HEK293T (cell line): ENCODE results near the gene MAGI2.
"Not testable (repeated sequence)": the region's sequence is repeated elsewhere in the genome, so short reads cannot be mapped to it uniquely, and the experiment has no call there.

Experiments used
- CTCF ChIA-PET: fragments of 350-600 bp; formaldehyde crosslinking; extraction: SDS; loops from one replicate; lab custom pipeline; 2021; ENCODE audit warnings: antibody characterized with exemption, inconsistent platforms; lab: Yijun Ruan, JAX
- POLR2A ChIA-PET: fragments of 350-600 bp; formaldehyde crosslinking; extraction: SDS; loops from one replicate; lab custom pipeline; 2020; ENCODE audit warnings: antibody characterized with exemption, inconsistent platforms; lab: Yijun Ruan, JAX
- DNase-seq: peaks from one replicate; pipeline ENCODE4 v3.0.0; 2012; ENCODE audit warnings: mixed read lengths; ENCODE audit errors: extremely low spot score
- ARNT ChIP-seq: fragments of 450-650 bp; IDR thresholded peaks from 2 replicates; pipeline ENCODE4 v1.6.1; 2017; ENCODE audit warnings: mild to moderate bottlenecking
- BHLHE40 ChIP-seq: fragments of 450-650 bp; IDR thresholded peaks from 2 replicates; pipeline ENCODE4 v1.6.1; 2016; ENCODE audit warnings: mild to moderate bottlenecking, moderate library complexity, borderline replicate concordance
- CTBP1 ChIP-seq: fragments of 450-650 bp; IDR thresholded peaks from 2 replicates; pipeline ENCODE4 v1.6.1; 2016; ENCODE audit warnings: borderline replicate concordance
- ELF4 ChIP-seq: fragments of 450-650 bp; IDR thresholded peaks from 2 replicates; pipeline ENCODE4 v1.6.1; 2017; ENCODE audit warnings: antibody characterized with exemption
- FOXA1 ChIP-seq: fragments of 450-650 bp; IDR thresholded peaks from 2 replicates; pipeline ENCODE4 v1.6.1; 2016; ENCODE audit warnings: mild to moderate bottlenecking
- FOXK2 ChIP-seq: fragments of 450-650 bp; IDR thresholded peaks from 2 replicates; pipeline ENCODE4 v1.6.1; 2016; ENCODE audit warnings: mild to moderate bottlenecking
- FOXM1 ChIP-seq: fragments of 450-650 bp; IDR thresholded peaks from 2 replicates; pipeline ENCODE4 v1.6.1; 2017; ENCODE audit warnings: mild to moderate bottlenecking, borderline replicate concordance
- HDGF ChIP-seq: fragments of 450-650 bp; IDR thresholded peaks from 2 replicates; pipeline ENCODE4 v1.6.1; 2017; ENCODE audit warnings: antibody characterized with exemption, borderline replicate concordance
- L3MBTL2 ChIP-seq: fragments of 450-650 bp; conservative IDR thresholded peaks from 2 replicates; pipeline ENCODE4 v1.6.1; 2016; ENCODE audit warnings: mild to moderate bottlenecking
- LEF1 ChIP-seq: fragments of 450-650 bp; IDR thresholded peaks from 2 replicates; pipeline ENCODE4 v1.6.1; 2017; ENCODE audit warnings: mild to moderate bottlenecking, borderline replicate concordance
- NFRKB ChIP-seq: fragments of 450-650 bp; IDR thresholded peaks from 2 replicates; pipeline ENCODE4 v1.6.1; 2016; ENCODE audit warnings: mild to moderate bottlenecking, moderate library complexity
- PKNOX1 ChIP-seq: fragments of 450-650 bp; IDR thresholded peaks from 2 replicates; pipeline ENCODE4 v1.6.1; 2016
- SP1 ChIP-seq: fragments of 450-650 bp; IDR thresholded peaks from 2 replicates; pipeline ENCODE4 v1.6.1; 2017
- SUZ12 ChIP-seq: fragments of 450-650 bp; IDR thresholded peaks from 2 replicates; pipeline ENCODE4 v1.6.1; 2016; ENCODE audit warnings: mild to moderate bottlenecking
- TARDBP ChIP-seq: fragments of 450-650 bp; IDR thresholded peaks from 2 replicates; pipeline ENCODE4 v1.6.1; 2016
- ZNF384 ChIP-seq: fragments of 450-650 bp; IDR thresholded peaks from 2 replicates; pipeline ENCODE4 v1.6.1; 2016

MAGI2 gene

GRCh38 chr7:78260826-78261225, 1192.6 kb downstream of the MAGI2 start:
- no peak for TF ChIP-seq PKNOX1
- DNase-seq: no peak
- CTCF ChIA-PET: no interaction called here
- POLR2A ChIA-PET: no interaction called here

- no peak for DNase-seq
- CTCF ChIA-PET: no interaction called here
- POLR2A ChIA-PET: no interaction called here
- TF ChIP-seq ARNT (no peak), LEF1 (no peak), BHLHE40 (no peak), NFRKB (no peak), SUZ12 (no peak), SP1 (no peak), FOXA1 (no peak), ELF4 (no peak), ZNF384 (no peak), TARDBP (no peak), FOXK2 (no peak), FOXM1 (no peak), L3MBTL2 (no peak), HDGF (no peak), CTBP1 (no peak), PKNOX1 (no peak)
These were observed 1198.8 kb downstream of the MAGI2 start for GRCh38 chr7:78254726-78255055.

GRCh38 chr7:78253850-78254725, 1199.4 kb downstream of the MAGI2 start:
- TF ChIP-seq BHLHE40: no peak
- no peak for TF ChIP-seq L3MBTL2
- TF ChIP-seq PKNOX1: no peak
- no peak for TF ChIP-seq FOXA1
- TF ChIP-seq ELF4: no peak
- TF ChIP-seq NFRKB: no peak
- no peak for TF ChIP-seq CTBP1
- TF ChIP-seq LEF1: no peak
- TF ChIP-seq FOXM1: no peak
- TF ChIP-seq HDGF: no peak
- no peak for TF ChIP-seq FOXK2
- no peak for TF ChIP-seq TARDBP
- no peak for TF ChIP-seq ZNF384
- TF ChIP-seq ARNT: no peak
- ChIA-PET POLR2A (no interaction called here), CTCF (no interaction called here)
- no peak for DNase-seq

GRCh38 chr7:78248867-78249266, 1204.6 kb downstream of the MAGI2 start:
- CTCF ChIA-PET: no interaction called here

GRCh38 chr7:78247910-78248689, 1205.4 kb downstream of the MAGI2 start:
- POLR2A ChIA-PET: no interaction called here
- TF ChIP-seq SUZ12: no peak
- no peak for TF ChIP-seq FOXA1
- no peak for TF ChIP-seq NFRKB
- no peak for TF ChIP-seq HDGF
- TF ChIP-seq LEF1: no peak
- no peak for TF ChIP-seq L3MBTL2
- no peak for TF ChIP-seq ARNT
- no peak for TF ChIP-seq FOXK2
- no peak for TF ChIP-seq ELF4
- no peak for TF ChIP-seq PKNOX1
- no peak for TF ChIP-seq SP1
- TF ChIP-seq TARDBP: no peak
- TF ChIP-seq ZNF384: no peak
- TF ChIP-seq FOXM1: no peak
- TF ChIP-seq CTBP1: no peak
- TF ChIP-seq BHLHE40: no peak
- DNase-seq: no peak
- CTCF ChIA-PET: no interaction called here

More at GRCh38 chr7:78248867-78249266, 1204.6 kb downstream of the MAGI2 start:
- POLR2A ChIA-PET: no interaction called here
- DNase-seq: no peak
- no peak for TF ChIP-seq ZNF384
- TF ChIP-seq TARDBP: no peak
- TF ChIP-seq ARNT: no peak
- TF ChIP-seq HDGF: no peak

GRCh38 chr7:78240179-78240578, 1213.3 kb downstream of the MAGI2 start:
- CTCF ChIA-PET: interaction anchor here (0.7 kb wide), 1 partner anchor 14 kb away, joined by 11 read pairs; no protein-coding TSS in a partner anchor
- POLR2A ChIA-PET, DNase-seq: not testable (repeated sequence)
